ENCODE measurements around the gene SMIM27.

SMIM27 gene

GRCh38 chr9:32573821-32574220 lies 21.7 kb downstream of the SMIM27 start:
- no peak for TF ChIP-seq CTCF (IDR thresholded peaks at IDR 0.05; ENCODE audit: borderline replicate concordance, insufficient read depth, low read depth, low read length)
- no peak overlapping the region for H3K4me3 ChIP-seq (ENCODE audit: low read depth, low read length)

- TF ChIP-seq CTCF (IDR thresholded peaks at IDR 0.05; ENCODE audit: borderline replicate concordance, insufficient read depth, low read depth, low read length): no peak
These were observed 22.7 kb downstream of the SMIM27 start for GRCh38 chr9:32574858-32575257.

GRCh38 chr9:32577316-32577715 lies 25.2 kb downstream of the SMIM27 start:
- TF ChIP-seq CTCF (IDR thresholded peaks at IDR 0.05; ENCODE audit: borderline replicate concordance, insufficient read depth, low read depth, low read length): no peak
- H3K4me3 ChIP-seq (ENCODE audit: low read depth, low read length): no peak overlapping the region

More at GRCh38 chr9:32574858-32575257, 22.7 kb downstream of the SMIM27 start:
- H3K4me3 ChIP-seq (ENCODE audit: low read depth, low read length): no peak overlapping the region

DNA sequence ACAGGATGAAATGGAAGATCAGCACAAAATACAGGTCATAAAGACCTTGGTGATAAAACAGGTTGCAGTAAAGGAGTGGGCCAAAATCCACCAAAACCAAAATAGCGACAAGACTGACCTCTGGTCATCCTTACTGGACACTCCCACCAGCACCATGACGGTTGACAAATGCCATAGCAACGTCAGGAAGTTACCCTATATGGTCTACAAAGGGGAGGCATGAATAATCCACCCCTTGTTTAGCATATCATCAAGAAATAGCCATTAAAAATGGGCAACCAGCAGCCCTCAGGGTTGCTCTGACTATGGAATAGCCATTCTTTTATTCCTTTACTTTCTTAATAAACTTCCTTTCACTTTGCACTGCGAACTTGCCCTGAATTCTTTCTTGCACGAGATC lies 26.8 kb downstream of the SMIM27 start:
- TF ChIP-seq CTCF (IDR thresholded peaks at IDR 0.05; ENCODE audit: borderline replicate concordance, insufficient read depth, low read depth, low read length): no peak

GRCh38 chr9:32579706-32580331 lies 27.7 kb downstream of the SMIM27 start:
- H3K4me3 ChIP-seq (ENCODE audit: low read depth, low read length): no peak overlapping the region
- TF ChIP-seq CTCF (IDR thresholded peaks at IDR 0.05; ENCODE audit: borderline replicate concordance, insufficient read depth, low read depth, low read length): peak; percentile 79

More for the DNA sequence above, 26.8 kb downstream of the SMIM27 start:
- no peak overlapping the region for H3K4me3 ChIP-seq (ENCODE audit: low read depth, low read length)

DNA sequence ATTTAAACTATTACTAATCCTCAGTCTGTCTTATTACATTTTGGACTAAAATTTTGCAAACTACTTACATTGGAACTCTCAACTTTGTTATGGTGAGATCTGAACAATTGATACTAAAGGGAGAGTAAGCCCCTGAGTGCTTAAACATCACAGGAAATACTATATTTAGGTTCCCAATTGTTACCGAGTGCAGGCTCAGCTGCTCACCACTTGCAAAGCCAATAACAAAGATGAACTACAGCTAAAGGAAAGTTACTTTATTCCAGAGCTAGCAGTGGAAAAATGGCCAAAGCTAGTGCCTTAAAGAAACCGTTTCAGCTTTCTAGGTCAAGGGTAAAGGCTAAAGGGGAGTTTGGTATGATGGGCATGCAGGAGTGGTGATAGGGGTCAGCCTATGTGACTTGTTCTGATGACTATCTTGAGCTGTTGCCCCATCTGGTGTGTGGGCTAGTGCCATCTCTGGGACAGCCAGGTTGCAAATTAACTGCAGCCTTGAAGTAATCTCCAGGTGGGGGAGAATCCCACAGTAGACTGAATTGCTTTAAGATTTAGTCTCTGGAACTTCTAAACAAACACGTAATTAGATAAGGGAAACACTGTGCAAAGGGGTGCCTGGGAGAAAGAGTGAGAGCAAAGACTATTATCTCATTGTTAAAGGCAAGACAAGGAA lies 28.6 kb downstream of the SMIM27 start:
- no peak for TF ChIP-seq CTCF (IDR thresholded peaks at IDR 0.05; ENCODE audit: borderline replicate concordance, insufficient read depth, low read depth, low read length)
- H3K4me3 ChIP-seq (ENCODE audit: low read depth, low read length): no peak overlapping the region
